Glutamatergic neuron (in vitro differentiated cells): Measurements from ENCODE around the gene METAP1D. TPM values are rescaled to one million over a fixed set of nuclear protein-coding genes. Genes with fewer than 3 reads are reported as not detected.
"Not testable (repeated sequence)": the region's sequence is repeated elsewhere in the genome, so short reads cannot be mapped to it uniquely, and the experiment has no call there.

Source experiments
- DNase-seq: peaks from one replicate; pipeline ENCODE4 v3.0.0; 2022
- H3K27ac Mint-ChIP-seq: one replicate; pipeline ENCODE4 v1.8.0; 2020; ENCODE audit warnings: mild to moderate bottlenecking, mixed read lengths, inconsistent platforms; ENCODE audit not compliant: unreplicated experiment
- H3K27me3 Mint-ChIP-seq: one replicate; pipeline ENCODE4 v1.8.0; 2020; ENCODE audit warnings: mild to moderate bottlenecking, moderate library complexity, mixed read lengths, inconsistent platforms; ENCODE audit not compliant: unreplicated experiment
- H3K36me3 Mint-ChIP-seq: one replicate; pipeline ENCODE4 v1.8.0; 2020; ENCODE audit warnings: mild to moderate bottlenecking, mixed read lengths, inconsistent platforms; ENCODE audit not compliant: unreplicated experiment
- H3K4me1 Mint-ChIP-seq: one replicate; pipeline ENCODE4 v1.8.0; 2020; ENCODE audit warnings: mild to moderate bottlenecking, low read depth, mixed read lengths, inconsistent platforms; ENCODE audit not compliant: unreplicated experiment
- H3K4me3 Mint-ChIP-seq: one replicate; pipeline ENCODE4 v1.8.0; 2020; ENCODE audit warnings: mild to moderate bottlenecking, mixed read lengths, inconsistent platforms; ENCODE audit not compliant: unreplicated experiment
- H3K9me3 Mint-ChIP-seq: one replicate; pipeline ENCODE4 v1.8.0; 2020; ENCODE audit warnings: mild to moderate bottlenecking, moderate library complexity, mixed read lengths, inconsistent platforms; ENCODE audit not compliant: unreplicated experiment
- total RNA-seq: library from RNA; stranded (reverse); fragmentation: NEBNext Ultra II Directional; extraction: Animal tissue kit (Norgen Biotek cat#: 25700); gene quantifications from one replicate; pipeline ENCODE4 v1.2.1, GENCODE V29; 2021; ENCODE audit not compliant: unreplicated experiment
- TF ChIP-seq, protein P1 (sequence below): fragments of 200-600 bp; sonication (generic); IDR thresholded peaks from one replicate; pipeline ENCODE4 v1.5.0; 2021; ENCODE audit not compliant: partially characterized antibody, unreplicated experiment

METAP1D gene
- total RNA-seq, 1 donor from 2014 or later, result 5.1 TPM

DNA sequence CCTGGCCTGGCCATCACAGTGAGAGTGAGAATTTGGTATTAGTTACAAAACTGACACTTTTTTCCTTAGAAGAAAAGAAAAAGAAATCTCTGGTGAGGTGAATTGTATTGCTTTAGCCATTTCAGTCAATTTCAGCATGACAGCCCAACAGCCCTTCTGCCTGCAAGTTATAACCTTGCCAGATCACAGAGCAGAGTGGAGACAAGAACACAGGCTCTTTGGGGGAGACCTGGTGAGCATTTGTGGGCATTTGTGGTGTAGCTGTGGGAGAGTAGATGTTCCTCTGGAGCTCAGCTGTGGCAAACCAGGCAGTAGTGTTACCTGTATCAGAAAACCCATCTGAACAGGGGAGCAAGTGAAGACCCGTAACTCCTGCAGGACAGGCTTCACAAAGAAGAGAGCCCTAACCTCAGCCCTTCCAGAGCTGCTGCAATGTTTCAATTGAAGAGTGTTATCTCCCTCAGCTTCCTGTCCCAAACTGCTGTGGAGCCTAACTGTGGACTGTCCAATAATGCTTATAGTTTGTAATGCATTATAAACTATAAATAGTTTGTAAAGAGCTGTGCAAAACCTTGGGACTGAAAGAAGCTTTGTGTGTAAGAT, 62.8 kb downstream of the METAP1D start:
- Mint-ChIP-seq H3K4me3 (no peak overlapping the region), H3K27ac (no peak overlapping the region), H3K4me1 (peaks cover 10% of the 10 kb centered on the region)

DNA sequence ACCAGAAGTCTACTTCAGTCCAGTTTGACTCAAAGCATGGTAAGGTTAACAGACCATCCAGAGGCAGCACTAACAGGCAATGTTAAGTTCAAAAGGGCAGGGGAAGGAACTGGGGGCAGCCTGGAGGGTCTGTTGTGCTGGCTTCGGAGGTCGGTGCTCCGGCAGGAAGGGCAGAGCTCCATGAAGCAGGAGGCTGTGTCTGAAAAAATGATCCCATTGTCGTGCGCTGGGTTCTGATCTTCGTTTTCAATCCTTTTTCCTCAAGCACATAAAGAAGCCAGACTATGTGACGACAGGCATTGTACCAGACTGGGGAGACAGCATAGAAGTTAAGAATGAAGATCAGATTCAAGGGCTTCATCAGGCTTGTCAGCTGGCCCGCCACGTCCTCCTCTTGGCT, 63.7 kb downstream of the METAP1D start:
- Mint-ChIP-seq H3K4me1 (peaks cover 10% of the 10 kb centered on the region), H3K27me3 (no peaks in the 10 kb centered on the region), H3K27ac (no peak overlapping the region), H3K4me3 (no peak overlapping the region), H3K36me3 (no peaks in the 10 kb centered on the region), H3K9me3 (peaks cover 1% of the 10 kb centered on the region)
- DNase-seq, result no peak
- TF ChIP-seq, protein P1, sequence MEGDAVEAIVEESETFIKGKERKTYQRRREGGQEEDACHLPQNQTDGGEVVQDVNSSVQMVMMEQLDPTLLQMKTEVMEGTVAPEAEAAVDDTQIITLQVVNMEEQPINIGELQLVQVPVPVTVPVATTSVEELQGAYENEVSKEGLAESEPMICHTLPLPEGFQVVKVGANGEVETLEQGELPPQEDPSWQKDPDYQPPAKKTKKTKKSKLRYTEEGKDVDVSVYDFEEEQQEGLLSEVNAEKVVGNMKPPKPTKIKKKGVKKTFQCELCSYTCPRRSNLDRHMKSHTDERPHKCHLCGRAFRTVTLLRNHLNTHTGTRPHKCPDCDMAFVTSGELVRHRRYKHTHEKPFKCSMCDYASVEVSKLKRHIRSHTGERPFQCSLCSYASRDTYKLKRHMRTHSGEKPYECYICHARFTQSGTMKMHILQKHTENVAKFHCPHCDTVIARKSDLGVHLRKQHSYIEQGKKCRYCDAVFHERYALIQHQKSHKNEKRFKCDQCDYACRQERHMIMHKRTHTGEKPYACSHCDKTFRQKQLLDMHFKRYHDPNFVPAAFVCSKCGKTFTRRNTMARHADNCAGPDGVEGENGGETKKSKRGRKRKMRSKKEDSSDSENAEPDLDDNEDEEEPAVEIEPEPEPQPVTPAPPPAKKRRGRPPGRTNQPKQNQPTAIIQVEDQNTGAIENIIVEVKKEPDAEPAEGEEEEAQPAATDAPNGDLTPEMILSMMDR, result no peak

More for the DNA sequence above, 62.8 kb downstream of the METAP1D start:
- Mint-ChIP-seq H3K27me3 (no peaks in the 10 kb centered on the region), H3K9me3 (peaks cover 1% of the 10 kb centered on the region), H3K36me3 (no peaks in the 10 kb centered on the region)
- TF ChIP-seq, protein P1, result no peak
- DNase-seq, result no peak

DNA sequence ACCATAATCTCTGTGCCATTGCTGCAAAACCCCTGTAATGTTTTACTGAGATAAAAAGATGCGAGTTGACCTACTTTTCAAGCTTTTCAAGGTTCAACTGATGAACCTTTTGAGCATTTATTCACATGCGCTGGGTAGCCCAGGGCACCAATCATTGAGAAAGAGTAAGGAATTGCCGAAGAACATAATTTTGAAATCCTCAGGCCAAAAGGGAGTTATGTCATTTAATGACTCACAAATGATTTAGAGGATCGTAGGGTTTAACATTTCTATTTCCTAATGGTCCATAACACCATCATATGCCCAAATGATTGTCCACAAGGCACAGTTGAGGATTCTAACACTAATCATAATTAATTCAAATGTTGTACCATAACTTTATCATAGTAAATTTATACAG, 65.4 kb downstream of the METAP1D start:
- DNase-seq, result no peak

DNA sequence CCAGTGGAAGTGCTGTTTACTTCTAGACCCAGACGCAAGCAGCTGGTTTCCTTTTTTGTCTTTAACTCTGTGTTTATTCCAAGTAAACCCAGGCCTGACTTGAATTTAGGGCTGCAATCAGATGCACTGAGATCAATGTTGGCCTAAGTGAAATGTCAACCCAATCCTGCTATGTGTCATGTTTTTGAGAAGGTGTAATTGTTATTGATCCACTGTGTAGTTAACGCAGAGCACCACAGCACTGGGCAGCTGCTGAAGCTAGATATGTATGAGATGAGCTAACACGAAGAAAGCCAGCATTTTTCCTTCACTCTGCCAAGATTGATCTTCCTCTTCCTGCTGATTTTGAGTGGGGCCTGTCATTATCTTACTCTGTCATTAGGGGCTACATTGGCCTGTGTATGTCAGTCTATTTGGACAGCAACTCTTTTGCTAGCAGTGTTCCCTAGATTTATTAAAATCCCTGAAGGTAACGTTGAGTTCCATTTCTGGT, 66.7 kb downstream of the METAP1D start:
- H3K27ac Mint-ChIP-seq, result peak overlapping the region; percentile 85
- no peaks in the 10 kb centered on the region for H3K36me3 Mint-ChIP-seq
- TF ChIP-seq, protein P1, result no peak
- DNase-seq, result peak; percentile 33
- peaks cover 3% of the 10 kb centered on the region for H3K9me3 Mint-ChIP-seq
- H3K4me3 Mint-ChIP-seq, result no peak overlapping the region
- H3K4me1 Mint-ChIP-seq, result peaks cover 10% of the 10 kb centered on the region
- H3K27me3 Mint-ChIP-seq, result no peaks in the 10 kb centered on the region

More for the DNA sequence above, 65.4 kb downstream of the METAP1D start:
- Mint-ChIP-seq H3K9me3 (peaks cover 3% of the 10 kb centered on the region), H3K36me3 (no peaks in the 10 kb centered on the region), H3K4me3 (no peak overlapping the region), H3K27me3 (no peaks in the 10 kb centered on the region), H3K4me1 (peaks cover 10% of the 10 kb centered on the region), H3K27ac (no peak overlapping the region)
- TF ChIP-seq, protein P1, result no peak

DNA sequence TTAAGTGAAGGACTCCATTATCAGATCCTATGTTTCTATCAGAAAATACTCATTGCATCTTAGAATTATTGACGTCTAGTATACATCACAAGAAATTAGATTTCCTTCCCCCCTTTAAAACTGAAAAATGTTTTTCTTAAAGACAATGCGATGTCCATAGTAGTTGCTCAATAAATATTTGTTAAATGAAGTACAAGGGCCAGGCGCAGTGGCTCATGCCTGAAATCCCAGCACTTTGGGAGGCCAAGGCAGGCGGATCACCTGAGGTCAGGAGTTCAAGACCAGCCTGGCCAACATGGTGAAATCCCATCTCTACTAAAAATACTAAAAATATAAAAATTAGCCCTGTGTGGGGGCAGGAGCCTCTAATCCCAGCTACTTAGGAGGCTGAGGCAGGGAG, 68.2 kb downstream of the METAP1D start:
- not testable (repeated sequence) for H3K36me3 Mint-ChIP-seq, H3K4me3 Mint-ChIP-seq, H3K27ac Mint-ChIP-seq, H3K27me3 Mint-ChIP-seq, DNase-seq, H3K9me3 Mint-ChIP-seq
- peaks cover 10% of the 10 kb centered on the region for H3K4me1 Mint-ChIP-seq
